Spleen (tissue), 7 donors: ENCODE results near the gene USP15.

Experiments
- POLR2A ChIP-seq, 3 donors: fragments of 450-650 bp; IDR thresholded peaks; one replicate each; pipeline ENCODE4 v1.5.1; 2017; ENCODE audit warnings: antibody characterized with exemption in 3 of 3, mild to moderate bottlenecking in 1 of 3
- TF ChIP-seq, protein P1 (sequence below), 11 experiments: fragments of 200-600 bp in 7 of 11; fragments of 450-650 bp in 4 of 11; sonication (generic) in 4 of 11; IDR thresholded peaks in 8 of 11; conservative IDR thresholded peaks in 3 of 11; 1 replicate in 7 of 11; 2 replicates in 4 of 11; pipeline versions ENCODE4 v1.4.0 to v1.8.0; 2016 to 2021; ENCODE audit warnings: antibody characterized with exemption in 11 of 11, inconsistent platforms in 4 of 11, mild to moderate bottlenecking in 1 of 11
- donor health status: DM: no; HTN: no; CAD: no; lungs with moderate emphysema.
- donor health status: DM: no; HTN: no; CAD: no.
- donor health status: DM: no; HTN: no; CAD: no.

DNA sequence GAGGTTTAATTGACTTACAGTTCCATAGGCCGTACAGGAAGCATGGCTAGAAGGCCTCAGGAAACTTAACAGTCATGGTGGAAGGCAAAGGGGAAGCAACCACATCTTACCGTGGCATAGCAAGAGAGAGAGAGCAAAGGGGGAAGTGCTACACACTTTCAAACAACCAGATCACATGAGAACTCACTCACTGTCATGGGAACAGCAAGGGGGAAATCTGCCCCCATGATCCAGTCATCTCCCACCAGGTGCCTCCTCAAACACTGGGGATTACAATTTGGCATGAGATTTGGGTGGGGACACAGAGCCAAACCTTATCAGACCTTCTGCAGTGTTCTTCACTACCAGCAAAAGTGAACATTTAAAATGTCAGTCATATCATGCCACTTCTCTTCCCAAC lies 58.9 kb downstream of the USP15 start:
- TF ChIP-seq, protein P1, sequence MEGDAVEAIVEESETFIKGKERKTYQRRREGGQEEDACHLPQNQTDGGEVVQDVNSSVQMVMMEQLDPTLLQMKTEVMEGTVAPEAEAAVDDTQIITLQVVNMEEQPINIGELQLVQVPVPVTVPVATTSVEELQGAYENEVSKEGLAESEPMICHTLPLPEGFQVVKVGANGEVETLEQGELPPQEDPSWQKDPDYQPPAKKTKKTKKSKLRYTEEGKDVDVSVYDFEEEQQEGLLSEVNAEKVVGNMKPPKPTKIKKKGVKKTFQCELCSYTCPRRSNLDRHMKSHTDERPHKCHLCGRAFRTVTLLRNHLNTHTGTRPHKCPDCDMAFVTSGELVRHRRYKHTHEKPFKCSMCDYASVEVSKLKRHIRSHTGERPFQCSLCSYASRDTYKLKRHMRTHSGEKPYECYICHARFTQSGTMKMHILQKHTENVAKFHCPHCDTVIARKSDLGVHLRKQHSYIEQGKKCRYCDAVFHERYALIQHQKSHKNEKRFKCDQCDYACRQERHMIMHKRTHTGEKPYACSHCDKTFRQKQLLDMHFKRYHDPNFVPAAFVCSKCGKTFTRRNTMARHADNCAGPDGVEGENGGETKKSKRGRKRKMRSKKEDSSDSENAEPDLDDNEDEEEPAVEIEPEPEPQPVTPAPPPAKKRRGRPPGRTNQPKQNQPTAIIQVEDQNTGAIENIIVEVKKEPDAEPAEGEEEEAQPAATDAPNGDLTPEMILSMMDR (IDR thresholded peaks at IDR 0.05 in 8 of 11, conservative IDR thresholded peaks at IDR 0.05 in 3 of 11): no peak
- no peak for TF ChIP-seq POLR2A (IDR thresholded peaks at IDR 0.05)
